SK-N-SH (cell line): ENCODE measurements around the gene GNG3.
A peak's percentile ranks its signal among the peaks of the same experiment; 100 is the strongest.

ENCODE experiments used
- EZH2phosphoT487 ChIP-seq: fragments of 200-600 bp; sonication (generic); IDR thresholded peaks from 2 replicates; pipeline ENCODE4 v1.6.1; 2017; ENCODE audit warnings: low read depth, mixed run types, mild to moderate bottlenecking, antibody characterized with exemption, moderate library complexity, borderline replicate concordance
- POLR2AphosphoS5 ChIP-seq: IDR thresholded peaks from 2 replicates; pipeline ENCODE4 v1.6.1; 2012; ENCODE audit warnings: low read depth, low read length
- RAD21 ChIP-seq: IDR thresholded peaks from 2 replicates; pipeline ENCODE4 v1.6.1; 2012; ENCODE audit warnings: mild to moderate bottlenecking, low read length
- TAF1 ChIP-seq: IDR thresholded peaks from 2 replicates; pipeline ENCODE4 v1.6.1; 2012; ENCODE audit warnings: low read depth, mild to moderate bottlenecking, low read length, moderate library complexity, borderline replicate concordance
- TF ChIP-seq, protein P1 (sequence below): IDR thresholded peaks from 2 replicates; pipeline ENCODE4 v1.4.0; 2012; ENCODE audit warnings: low read depth, borderline replicate concordance
- TF ChIP-seq, protein P2 (sequence below): fragments of 200-600 bp; sonication (generic); IDR thresholded peaks from 2 replicates; pipeline ENCODE4 v1.6.1; 2017; ENCODE audit warnings: antibody characterized with exemption, mild to moderate bottlenecking, moderate library complexity
- TF ChIP-seq, protein P3 (sequence below): IDR thresholded peaks from 2 replicates; pipeline ENCODE4 v1.6.1; 2012; ENCODE audit warnings: mild to moderate bottlenecking, low read depth, low read length, moderate library complexity
- TF ChIP-seq, protein P4 (sequence below): IDR thresholded peaks from 2 replicates; pipeline ENCODE4; 2012
- TF ChIP-seq, protein P5 (sequence below): IDR thresholded peaks from 2 replicates; pipeline ENCODE4 v1.4.0; 2012; ENCODE audit warnings: low read depth
- TF ChIP-seq, protein P6 (sequence below): fragments of 150-350 bp; IDR thresholded peaks from 2 replicates; pipeline ENCODE4 v1.6.1; 2016; ENCODE audit warnings: mild to moderate bottlenecking, low read depth, low read length

DNA sequence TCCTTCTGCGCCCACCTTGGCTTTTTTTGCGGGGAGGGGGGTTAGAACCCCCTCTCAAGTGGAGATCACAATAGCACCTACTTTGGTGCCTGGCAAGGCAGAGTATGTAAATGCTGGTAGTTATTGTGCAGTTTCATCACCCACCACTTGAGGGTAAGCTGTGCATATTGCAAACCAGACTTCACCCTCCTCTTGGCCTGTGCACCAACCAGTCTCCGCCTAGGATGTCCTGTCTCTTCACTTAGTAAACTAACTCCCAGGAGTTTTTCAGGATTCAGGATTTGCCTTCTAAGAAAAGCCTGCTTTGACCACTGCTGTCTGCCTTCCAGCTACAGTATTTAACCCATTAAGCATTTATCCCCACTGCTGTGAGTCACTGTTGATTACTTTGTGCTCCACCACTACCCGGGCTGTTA lies 26.6 kb upstream of the GNG3 start:
- TF ChIP-seq EZH2phosphoT487 (no peak), TAF1 (no peak), POLR2AphosphoS5 (no peak), RAD21 (peak; percentile 74)
- TF ChIP-seq, protein P1, sequence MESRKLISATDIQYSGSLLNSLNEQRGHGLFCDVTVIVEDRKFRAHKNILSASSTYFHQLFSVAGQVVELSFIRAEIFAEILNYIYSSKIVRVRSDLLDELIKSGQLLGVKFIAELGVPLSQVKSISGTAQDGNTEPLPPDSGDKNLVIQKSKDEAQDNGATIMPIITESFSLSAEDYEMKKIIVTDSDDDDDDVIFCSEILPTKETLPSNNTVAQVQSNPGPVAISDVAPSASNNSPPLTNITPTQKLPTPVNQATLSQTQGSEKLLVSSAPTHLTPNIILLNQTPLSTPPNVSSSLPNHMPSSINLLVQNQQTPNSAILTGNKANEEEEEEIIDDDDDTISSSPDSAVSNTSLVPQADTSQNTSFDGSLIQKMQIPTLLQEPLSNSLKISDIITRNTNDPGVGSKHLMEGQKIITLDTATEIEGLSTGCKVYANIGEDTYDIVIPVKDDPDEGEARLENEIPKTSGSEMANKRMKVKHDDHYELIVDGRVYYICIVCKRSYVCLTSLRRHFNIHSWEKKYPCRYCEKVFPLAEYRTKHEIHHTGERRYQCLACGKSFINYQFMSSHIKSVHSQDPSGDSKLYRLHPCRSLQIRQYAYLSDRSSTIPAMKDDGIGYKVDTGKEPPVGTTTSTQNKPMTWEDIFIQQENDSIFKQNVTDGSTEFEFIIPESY = no peak
- TF ChIP-seq, protein P2, sequence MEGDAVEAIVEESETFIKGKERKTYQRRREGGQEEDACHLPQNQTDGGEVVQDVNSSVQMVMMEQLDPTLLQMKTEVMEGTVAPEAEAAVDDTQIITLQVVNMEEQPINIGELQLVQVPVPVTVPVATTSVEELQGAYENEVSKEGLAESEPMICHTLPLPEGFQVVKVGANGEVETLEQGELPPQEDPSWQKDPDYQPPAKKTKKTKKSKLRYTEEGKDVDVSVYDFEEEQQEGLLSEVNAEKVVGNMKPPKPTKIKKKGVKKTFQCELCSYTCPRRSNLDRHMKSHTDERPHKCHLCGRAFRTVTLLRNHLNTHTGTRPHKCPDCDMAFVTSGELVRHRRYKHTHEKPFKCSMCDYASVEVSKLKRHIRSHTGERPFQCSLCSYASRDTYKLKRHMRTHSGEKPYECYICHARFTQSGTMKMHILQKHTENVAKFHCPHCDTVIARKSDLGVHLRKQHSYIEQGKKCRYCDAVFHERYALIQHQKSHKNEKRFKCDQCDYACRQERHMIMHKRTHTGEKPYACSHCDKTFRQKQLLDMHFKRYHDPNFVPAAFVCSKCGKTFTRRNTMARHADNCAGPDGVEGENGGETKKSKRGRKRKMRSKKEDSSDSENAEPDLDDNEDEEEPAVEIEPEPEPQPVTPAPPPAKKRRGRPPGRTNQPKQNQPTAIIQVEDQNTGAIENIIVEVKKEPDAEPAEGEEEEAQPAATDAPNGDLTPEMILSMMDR = peak; percentile 64
- TF ChIP-seq, protein P3, sequence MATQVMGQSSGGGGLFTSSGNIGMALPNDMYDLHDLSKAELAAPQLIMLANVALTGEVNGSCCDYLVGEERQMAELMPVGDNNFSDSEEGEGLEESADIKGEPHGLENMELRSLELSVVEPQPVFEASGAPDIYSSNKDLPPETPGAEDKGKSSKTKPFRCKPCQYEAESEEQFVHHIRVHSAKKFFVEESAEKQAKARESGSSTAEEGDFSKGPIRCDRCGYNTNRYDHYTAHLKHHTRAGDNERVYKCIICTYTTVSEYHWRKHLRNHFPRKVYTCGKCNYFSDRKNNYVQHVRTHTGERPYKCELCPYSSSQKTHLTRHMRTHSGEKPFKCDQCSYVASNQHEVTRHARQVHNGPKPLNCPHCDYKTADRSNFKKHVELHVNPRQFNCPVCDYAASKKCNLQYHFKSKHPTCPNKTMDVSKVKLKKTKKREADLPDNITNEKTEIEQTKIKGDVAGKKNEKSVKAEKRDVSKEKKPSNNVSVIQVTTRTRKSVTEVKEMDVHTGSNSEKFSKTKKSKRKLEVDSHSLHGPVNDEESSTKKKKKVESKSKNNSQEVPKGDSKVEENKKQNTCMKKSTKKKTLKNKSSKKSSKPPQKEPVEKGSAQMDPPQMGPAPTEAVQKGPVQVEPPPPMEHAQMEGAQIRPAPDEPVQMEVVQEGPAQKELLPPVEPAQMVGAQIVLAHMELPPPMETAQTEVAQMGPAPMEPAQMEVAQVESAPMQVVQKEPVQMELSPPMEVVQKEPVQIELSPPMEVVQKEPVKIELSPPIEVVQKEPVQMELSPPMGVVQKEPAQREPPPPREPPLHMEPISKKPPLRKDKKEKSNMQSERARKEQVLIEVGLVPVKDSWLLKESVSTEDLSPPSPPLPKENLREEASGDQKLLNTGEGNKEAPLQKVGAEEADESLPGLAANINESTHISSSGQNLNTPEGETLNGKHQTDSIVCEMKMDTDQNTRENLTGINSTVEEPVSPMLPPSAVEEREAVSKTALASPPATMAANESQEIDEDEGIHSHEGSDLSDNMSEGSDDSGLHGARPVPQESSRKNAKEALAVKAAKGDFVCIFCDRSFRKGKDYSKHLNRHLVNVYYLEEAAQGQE = no peak
- TF ChIP-seq, protein P4, sequence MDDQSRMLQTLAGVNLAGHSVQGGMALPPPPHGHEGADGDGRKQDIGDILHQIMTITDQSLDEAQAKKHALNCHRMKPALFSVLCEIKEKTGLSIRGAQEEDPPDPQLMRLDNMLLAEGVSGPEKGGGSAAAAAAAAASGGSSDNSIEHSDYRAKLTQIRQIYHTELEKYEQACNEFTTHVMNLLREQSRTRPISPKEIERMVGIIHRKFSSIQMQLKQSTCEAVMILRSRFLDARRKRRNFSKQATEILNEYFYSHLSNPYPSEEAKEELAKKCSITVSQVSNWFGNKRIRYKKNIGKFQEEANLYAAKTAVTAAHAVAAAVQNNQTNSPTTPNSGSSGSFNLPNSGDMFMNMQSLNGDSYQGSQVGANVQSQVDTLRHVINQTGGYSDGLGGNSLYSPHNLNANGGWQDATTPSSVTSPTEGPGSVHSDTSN = no peak
- TF ChIP-seq, protein P5, sequence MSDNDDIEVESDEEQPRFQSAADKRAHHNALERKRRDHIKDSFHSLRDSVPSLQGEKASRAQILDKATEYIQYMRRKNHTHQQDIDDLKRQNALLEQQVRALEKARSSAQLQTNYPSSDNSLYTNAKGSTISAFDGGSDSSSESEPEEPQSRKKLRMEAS = no peak
- TF ChIP-seq, protein P6, sequence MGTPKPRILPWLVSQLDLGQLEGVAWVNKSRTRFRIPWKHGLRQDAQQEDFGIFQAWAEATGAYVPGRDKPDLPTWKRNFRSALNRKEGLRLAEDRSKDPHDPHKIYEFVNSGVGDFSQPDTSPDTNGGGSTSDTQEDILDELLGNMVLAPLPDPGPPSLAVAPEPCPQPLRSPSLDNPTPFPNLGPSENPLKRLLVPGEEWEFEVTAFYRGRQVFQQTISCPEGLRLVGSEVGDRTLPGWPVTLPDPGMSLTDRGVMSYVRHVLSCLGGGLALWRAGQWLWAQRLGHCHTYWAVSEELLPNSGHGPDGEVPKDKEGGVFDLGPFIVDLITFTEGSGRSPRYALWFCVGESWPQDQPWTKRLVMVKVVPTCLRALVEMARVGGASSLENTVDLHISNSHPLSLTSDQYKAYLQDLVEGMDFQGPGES = no peak
